Measurements from ENCODE around the gene GDPD4.

The GDPD4 gene

GRCh38 chr11:77266766-77267165 is 34.7 kb downstream of the GDPD4 start:
- no peak for TF ChIP-seq CTCF (conservative IDR thresholded peaks at IDR 0.05; ENCODE audit: low read depth, low read length)
- no peak for DNase-seq (ENCODE audit: low read depth)
- H3K4me3 ChIP-seq (ENCODE audit: low read length): no peak overlapping the region

- DNase-seq (ENCODE audit: low read depth): no peak
- no peak for TF ChIP-seq CTCF (conservative IDR thresholded peaks at IDR 0.05; ENCODE audit: low read depth, low read length)
- H3K4me3 ChIP-seq (ENCODE audit: low read length): no peak overlapping the region
Observed at GRCh38 chr11:77262803-77263202, 38.7 kb downstream of the GDPD4 start.

DNA sequence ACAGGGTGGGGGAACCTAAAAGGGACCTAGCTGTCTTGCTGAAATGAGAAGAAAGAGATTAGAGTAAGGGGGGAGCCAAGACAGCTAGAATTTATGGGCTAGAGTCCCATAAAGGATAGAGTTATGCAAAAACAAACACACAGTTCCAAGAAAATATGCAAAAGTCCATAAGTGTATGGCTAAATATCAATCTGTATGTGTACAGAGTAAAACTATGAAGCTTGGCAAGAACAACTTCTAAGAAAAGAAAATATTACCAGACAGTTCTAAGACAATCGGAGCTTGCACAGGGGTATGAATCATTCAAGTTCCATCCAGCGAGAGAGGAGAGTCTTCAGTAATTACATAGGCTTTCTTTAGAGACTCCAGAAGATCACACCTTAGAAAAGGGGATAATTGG is 41.8 kb downstream of the GDPD4 start:
- no peak for DNase-seq (ENCODE audit: low read depth)
- H3K4me3 ChIP-seq (ENCODE audit: low read length): no peak overlapping the region
- no peak for TF ChIP-seq CTCF (conservative IDR thresholded peaks at IDR 0.05; ENCODE audit: low read depth, low read length)

- no peak overlapping the region for H3K4me3 ChIP-seq (ENCODE audit: low read length)
- no peak for DNase-seq (ENCODE audit: low read depth)
- no peak for TF ChIP-seq CTCF (conservative IDR thresholded peaks at IDR 0.05; ENCODE audit: low read depth, low read length)
Observed at GRCh38 chr11:77253690-77254089, 47.8 kb downstream of the GDPD4 start.

GRCh38 chr11:77252555-77253270 is 48.8 kb downstream of the GDPD4 start:
- no peak for DNase-seq (ENCODE audit: low read depth)
- TF ChIP-seq CTCF (conservative IDR thresholded peaks at IDR 0.05; ENCODE audit: low read depth, low read length): no peak
- H3K4me3 ChIP-seq (ENCODE audit: low read length): no peak overlapping the region

- no peak for DNase-seq (ENCODE audit: low read depth)
- no peak for TF ChIP-seq CTCF (conservative IDR thresholded peaks at IDR 0.05; ENCODE audit: low read depth, low read length)
- H3K4me3 ChIP-seq (ENCODE audit: low read length): no peak overlapping the region
Observed at GRCh38 chr11:77250881-77251640, 50.4 kb downstream of the GDPD4 start.

DNA sequence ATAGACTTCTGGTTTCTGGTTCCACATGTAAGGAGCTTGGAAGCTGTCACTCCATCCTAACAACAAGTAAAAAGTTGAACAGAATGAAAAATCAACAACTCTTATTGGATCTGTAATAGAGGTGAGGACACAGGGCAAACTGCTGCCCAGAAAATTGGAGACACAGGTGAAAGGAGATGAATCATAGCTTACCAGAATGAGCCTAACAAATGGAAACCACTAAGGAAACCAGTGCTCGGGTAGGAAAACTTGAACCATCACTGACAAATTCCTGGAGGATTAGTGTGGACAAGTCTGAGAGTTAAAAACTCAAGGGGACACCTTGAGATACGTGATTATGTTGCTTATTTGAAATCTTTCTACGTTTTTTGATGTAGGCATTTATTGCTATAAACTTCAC is 52.1 kb downstream of the GDPD4 start:
- no peak for TF ChIP-seq CTCF (conservative IDR thresholded peaks at IDR 0.05; ENCODE audit: low read depth, low read length)
- no peak for DNase-seq (ENCODE audit: low read depth)

More for the DNA sequence above, 52.1 kb downstream of the GDPD4 start:
- H3K4me3 ChIP-seq (ENCODE audit: low read length): no peak overlapping the region

All from retinal pigment epithelial cell (primary cell).